Naive thymus-derived CD4-positive, alpha-beta T cell (primary cell): ENCODE results near the gene SH2D3C. TPM values are rescaled to one million over a fixed set of nuclear protein-coding genes. Genes with fewer than 3 reads are reported as not detected.
A peak's percentile ranks its signal among the peaks of the same experiment; 100 is the strongest.
"Not testable (repeated sequence)": the region's sequence is repeated elsewhere in the genome, so short reads cannot be mapped to it uniquely, and the experiment has no call there.

Experiments used
- ATAC-seq: fragments of 150-1000 bp; cut with Tn5 transposase; 2 replicates; pipeline ENCODE4 v1.10.0; 2021; ENCODE audit warnings: mild to moderate bottlenecking, moderate library complexity
- CTCF ChIA-PET: fragments of 350-600 bp; sonication (Branson Sonifier 250); formaldehyde crosslinking; loops from one replicate; lab custom pipeline; 2021; ENCODE audit warnings: antibody characterized with exemption; lab: Charles Lee
- POLR2A ChIA-PET: fragments of 350-600 bp; sonication (Branson Sonifier 250); formaldehyde crosslinking; loops from one replicate; lab custom pipeline; 2021; ENCODE audit warnings: antibody characterized with exemption, inconsistent platforms; lab: Charles Lee
- DNase-seq, 9 donors: peaks; one replicate each; pipeline versions ENCODE4 v3.0.0 to v3.0.0-alpha.2; 2020 to 2022; ENCODE audit warnings: mixed read lengths in 1 of 9
- H3K27ac ChIP-seq: one replicate; pipeline ENCODE4 v1.7.0; 2013; ENCODE audit warnings: mild to moderate bottlenecking, low read depth, low read length, moderate library complexity
- H3K27me3 ChIP-seq, 2 donors: one replicate each; pipeline ENCODE4 v1.7.0; 2013; ENCODE audit warnings: low read length in 2 of 2, mild to moderate bottlenecking in 2 of 2, moderate library complexity in 2 of 2; ENCODE audit not compliant: control insufficient read depth in 2 of 2, insufficient read depth in 2 of 2
- H3K36me3 ChIP-seq, 3 experiments: 1 replicate in 2 of 3; 2 replicates in 1 of 3; pipeline ENCODE4 v1.7.0; 2013; ENCODE audit warnings: low read length in 3 of 3, mild to moderate bottlenecking in 3 of 3, moderate library complexity in 1 of 3; ENCODE audit not compliant: insufficient read depth in 3 of 3, control insufficient read depth in 2 of 3
- H3K4me1 ChIP-seq, 2 donors: one replicate each; pipeline ENCODE4 v1.7.0; 2013; ENCODE audit warnings: low read length in 2 of 2, mild to moderate bottlenecking in 2 of 2, moderate library complexity in 1 of 2; ENCODE audit not compliant: control insufficient read depth in 2 of 2, insufficient read depth in 2 of 2
- H3K4me3 ChIP-seq: 2 replicates; pipeline ENCODE4 v1.7.0; 2013; ENCODE audit warnings: mild to moderate bottlenecking, low read length
- H3K9me3 ChIP-seq, 3 experiments: 1 replicate in 2 of 3; 2 replicates in 1 of 3; pipeline ENCODE4 v1.7.0; 2013; ENCODE audit warnings: low read length in 3 of 3; ENCODE audit not compliant: control insufficient read depth in 2 of 3
- H3K27ac Mint-ChIP-seq, 9 donors: one replicate each; pipeline ENCODE4 v1.8.0; 2020 to 2022; ENCODE audit warnings: mixed read lengths in 9 of 9, mild to moderate bottlenecking in 8 of 9, moderate library complexity in 5 of 9, inconsistent platforms in 2 of 9
- H3K27me3 Mint-ChIP-seq, 5 donors: one replicate each; pipeline ENCODE4 v1.8.0; 2021 to 2022; ENCODE audit warnings: mixed read lengths in 5 of 5, mild to moderate bottlenecking in 1 of 5
- H3K36me3 Mint-ChIP-seq, 5 donors: one replicate each; pipeline ENCODE4 v1.8.0; 2020 to 2022; ENCODE audit warnings: mixed read lengths in 5 of 5, mild to moderate bottlenecking in 3 of 5, inconsistent platforms in 1 of 5
- H3K4me1 Mint-ChIP-seq, 7 donors: one replicate each; pipeline ENCODE4 v1.8.0; 2020 to 2022; ENCODE audit warnings: mixed read lengths in 7 of 7, mild to moderate bottlenecking in 3 of 7, inconsistent platforms in 1 of 7
- H3K4me3 Mint-ChIP-seq, 10 donors: one replicate each; pipeline ENCODE4 v1.8.0; 2020 to 2022; ENCODE audit warnings: mild to moderate bottlenecking in 10 of 10, mixed read lengths in 10 of 10, moderate library complexity in 6 of 10, inconsistent platforms in 2 of 10
- H3K9me3 Mint-ChIP-seq, 11 donors: one replicate each; pipeline ENCODE4 v1.8.0; 2020 to 2022; ENCODE audit warnings: mixed read lengths in 11 of 11, mild to moderate bottlenecking in 4 of 11, inconsistent platforms in 1 of 11, moderate library complexity in 1 of 11
- intact Hi-C, 2 donors: fragments of 100-400 bp; cut with micrococcal nuclease; formaldehyde crosslinking; loops; one replicate each; pipeline ENCODE4 v1.15.1; 2023
- polyA plus RNA-seq, 2 donors: library from polyadenylated mRNA; unstranded; fragments of 300-500 nt; fragmentation: Illumina TruSeq; gene quantifications; one replicate each; pipeline ENCODE4 v1.2.3, GENCODE V29; 2021
- total RNA-seq, 6 experiments: library from RNA in 5 of 6; stranded (reverse) in 5 of 6; gene quantifications; 1 replicate in 5 of 6; 2 replicates in 1 of 6; pipeline ENCODE4 v1.2.3 and lab custom pipeline; 2021 to 2026

The SH2D3C gene
- total and polyA plus RNA-seq, 7 experiments from 2014 or later: 20.9 to 72.9 (median 51.9) TPM

GRCh38 chr9:127761061-127761460 lies 17.4 kb downstream of the SH2D3C start:
- DNase-seq: no peak
- Histone ChIP-seq H3K27ac (no peak overlapping the region), H3K4me3 (no peak overlapping the region), H3K36me3 (peaks cover 5 to 60% (median 9%) of the 10 kb centered on the region in 3 experiments), H3K4me1 (peaks cover 0 to 3% of the 10 kb centered on the region in 2 donors), H3K9me3 (no peaks in the 10 kb centered on the region), H3K27me3 (no peaks in the 10 kb centered on the region)
- peaks cover 31 to 44% (median 38%) of the 10 kb centered on the region in 7 donors for H3K4me1 Mint-ChIP-seq
- no peak for ATAC-seq
- H3K27me3 Mint-ChIP-seq: no peaks in the 10 kb centered on the region
- peaks cover 0 to 31% (median 11%) of the 10 kb centered on the region in 5 donors for H3K36me3 Mint-ChIP-seq
- H3K9me3 Mint-ChIP-seq: no peaks in the 10 kb centered on the region
- H3K4me3 Mint-ChIP-seq: no peak overlapping the region
- POLR2A ChIA-PET: interaction anchor here (0.7 kb wide), 2 partner anchors 16 to 25 kb away, joined by 3 to 4 read pairs; partner anchors contain the start of gene CDK9
- H3K27ac Mint-ChIP-seq: peak overlapping the region in 2 of 9 donors; percentile 5 to 18
- intact Hi-C loops: no loop called here
- CTCF ChIA-PET: interaction anchor here (1.2 kb wide), 1 partner anchor 24 kb away, joined by 4 read pairs; no protein-coding TSS in a partner anchor

GRCh38 chr9:127758843-127759242 lies 19.6 kb downstream of the SH2D3C start:
- Histone ChIP-seq H3K36me3 (peaks cover 4 to 61% (median 9%) of the 10 kb centered on the region in 3 experiments), H3K27me3 (no peaks in the 10 kb centered on the region), H3K4me1 (no peaks in the 10 kb centered on the region), H3K4me3 (no peak overlapping the region), H3K9me3 (no peaks in the 10 kb centered on the region), H3K27ac (peak overlapping the region; percentile 14)
- ChIA-PET POLR2A (interaction anchor here (1.3 kb wide), 1 partner anchor 16 kb away, joined by 4 read pairs; no protein-coding TSS in a partner anchor), CTCF (interaction anchor here (1.9 kb wide), 1 partner anchor 14 kb away, joined by 6 read pairs; no protein-coding TSS in a partner anchor)
- DNase-seq: no peak
- no peak overlapping the region for H3K4me3 Mint-ChIP-seq
- no peak for ATAC-seq
- H3K27ac Mint-ChIP-seq: peak overlapping the region in 6 of 9 donors; percentile 43 to 84 (median 59)
- no peaks in the 10 kb centered on the region for H3K27me3 Mint-ChIP-seq
- H3K4me1 Mint-ChIP-seq: peaks cover 14 to 23% (median 19%) of the 10 kb centered on the region in 7 donors
- H3K9me3 Mint-ChIP-seq: no peaks in the 10 kb centered on the region
- peaks cover 0 to 16% (median 8%) of the 10 kb centered on the region in 5 donors for H3K36me3 Mint-ChIP-seq
- intact Hi-C loops: no loop called here

- H3K9me3 Mint-ChIP-seq, H3K27ac ChIP-seq, H3K9me3 ChIP-seq, H3K27ac Mint-ChIP-seq, ATAC-seq, H3K4me3 Mint-ChIP-seq, DNase-seq, H3K4me3 ChIP-seq, intact Hi-C loops, H3K27me3 ChIP-seq, H3K27me3 Mint-ChIP-seq, H3K4me1 ChIP-seq: not testable (repeated sequence)
- Mint-ChIP-seq H3K36me3 (peaks cover 0 to 15% (median 0%) of the 10 kb centered on the region in 5 donors), H3K4me1 (peaks cover 5 to 17% (median 9%) of the 10 kb centered on the region in 7 donors)
- ChIA-PET POLR2A (interaction anchor here (0.7 to 1.5 kb wide), 3 partner anchors 10 to 27 kb away, joined by 3 to 8 read pairs (median 5); no protein-coding TSS in a partner anchor), CTCF (interaction anchor here (1.3 kb wide), 1 partner anchor 22 kb away, joined by 3 read pairs; the partner anchor contains the start of gene TOR2A)
- peaks cover 4 to 67% (median 5%) of the 10 kb centered on the region in 3 experiments for H3K36me3 ChIP-seq
Measured at GRCh38 chr9:127756776-127757175, 21.7 kb downstream of the SH2D3C start.

- Mint-ChIP-seq H3K36me3 (peaks cover 0 to 18% (median 5%) of the 10 kb centered on the region in 5 donors), H3K4me3 (no peak overlapping the region), H3K27ac (no peak overlapping the region), H3K9me3 (no peaks in the 10 kb centered on the region), H3K27me3 (no peaks in the 10 kb centered on the region), H3K4me1 (peaks cover 5 to 21% (median 13%) of the 10 kb centered on the region in 7 donors)
- H3K9me3 ChIP-seq: no peaks in the 10 kb centered on the region
- H3K4me1 ChIP-seq: no peaks in the 10 kb centered on the region
- no peak for DNase-seq
- H3K36me3 ChIP-seq: peaks cover 6 to 67% (median 11%) of the 10 kb centered on the region in 3 experiments
- H3K4me3 ChIP-seq: no peak overlapping the region
- no peak for ATAC-seq
- H3K27me3 ChIP-seq: no peaks in the 10 kb centered on the region
- ChIA-PET POLR2A (interaction anchor here (0.7 to 1.5 kb wide), 3 partner anchors 11 to 27 kb away, joined by 3 to 8 read pairs (median 5); no protein-coding TSS in a partner anchor), CTCF (interaction anchor here (1.3 kb wide), 1 partner anchor 22 kb away, joined by 3 read pairs; the partner anchor contains the start of gene TOR2A)
- intact Hi-C loops: no loop called here
- no peak overlapping the region for H3K27ac ChIP-seq
Measured at GRCh38 chr9:127756233-127756632, 22.2 kb downstream of the SH2D3C start.

- Histone ChIP-seq H3K9me3 (no peaks in the 10 kb centered on the region), H3K27ac (no peak overlapping the region), H3K4me1 (no peaks in the 10 kb centered on the region), H3K27me3 (no peaks in the 10 kb centered on the region), H3K36me3 (peaks cover 12 to 70% (median 19%) of the 10 kb centered on the region in 3 experiments), H3K4me3 (no peak overlapping the region)
- H3K4me3 Mint-ChIP-seq: no peak overlapping the region
- H3K36me3 Mint-ChIP-seq: peaks cover 3 to 21% (median 7%) of the 10 kb centered on the region in 5 donors
- ChIA-PET CTCF (no interaction called here), POLR2A (interaction anchor here (1.5 kb wide), 1 partner anchor 28 kb away, joined by 5 read pairs; no protein-coding TSS in a partner anchor)
- peak overlapping the region in 1 of 9 donors; percentile 47 for H3K27ac Mint-ChIP-seq
- peaks cover 5 to 25% (median 11%) of the 10 kb centered on the region in 7 donors for H3K4me1 Mint-ChIP-seq
- H3K27me3 Mint-ChIP-seq: no peaks in the 10 kb centered on the region
- no peaks in the 10 kb centered on the region for H3K9me3 Mint-ChIP-seq
- no peak for DNase-seq
- intact Hi-C loops: no loop called here
- no peak for ATAC-seq
Measured at GRCh38 chr9:127755061-127756060, 23.1 kb downstream of the SH2D3C start.
